ENCODE results near the gene PROKR1.
A peak's percentile ranks its signal among the peaks of the same experiment; 100 is the strongest.
"Not testable (repeated sequence)": the region's sequence is repeated elsewhere in the genome, so short reads cannot be mapped to it uniquely, and the experiment has no call there.

PROKR1 gene

DNA sequence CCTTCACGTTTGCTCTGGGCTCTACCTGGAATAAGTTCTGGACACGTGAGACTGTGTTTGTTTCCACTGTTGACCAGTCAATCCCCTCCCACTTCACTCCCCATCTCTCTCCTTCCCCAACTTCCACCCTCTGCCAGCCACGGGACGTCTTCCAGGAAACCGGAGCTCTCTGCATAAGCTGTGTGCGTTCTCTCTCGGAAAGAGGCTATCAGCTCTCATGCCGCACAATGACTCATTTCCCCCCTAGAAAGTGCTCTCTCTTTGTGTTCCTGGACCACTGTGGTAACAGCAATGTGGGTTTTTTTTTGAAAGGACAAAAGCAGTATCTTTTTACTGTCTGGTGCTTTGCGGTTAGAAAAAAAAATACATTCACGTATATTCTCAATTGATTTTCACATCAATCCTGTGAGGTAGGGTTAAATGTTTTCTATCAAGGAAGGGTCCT lies 10.2 kb downstream of the PROKR1 start:
- DNase-seq (ENCODE audit: low read depth in 2 of 2, low spot score in 1 of 2) = peak; percentile 17

DNA sequence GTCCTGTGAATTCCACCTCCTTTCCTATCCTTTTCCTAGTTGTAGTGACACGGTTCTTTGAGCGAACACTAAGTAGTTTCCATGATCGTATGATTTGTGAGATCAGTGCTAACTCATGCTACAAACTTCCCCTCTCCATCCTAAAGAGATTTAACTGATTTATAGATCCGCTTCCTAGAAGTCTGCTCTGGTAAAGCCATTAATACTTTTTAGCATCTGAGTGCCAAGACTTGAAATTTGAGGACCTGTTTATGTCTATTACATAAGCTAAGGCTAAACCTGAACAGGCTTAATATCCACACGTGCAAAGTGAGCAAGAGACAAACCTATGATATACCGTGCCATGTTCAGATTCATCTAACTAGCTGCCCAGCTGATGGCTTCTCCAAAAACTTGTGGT lies 14.9 kb downstream of the PROKR1 start:
- no peak for DNase-seq (ENCODE audit: low read depth in 2 of 2, low spot score in 1 of 2)

DNA sequence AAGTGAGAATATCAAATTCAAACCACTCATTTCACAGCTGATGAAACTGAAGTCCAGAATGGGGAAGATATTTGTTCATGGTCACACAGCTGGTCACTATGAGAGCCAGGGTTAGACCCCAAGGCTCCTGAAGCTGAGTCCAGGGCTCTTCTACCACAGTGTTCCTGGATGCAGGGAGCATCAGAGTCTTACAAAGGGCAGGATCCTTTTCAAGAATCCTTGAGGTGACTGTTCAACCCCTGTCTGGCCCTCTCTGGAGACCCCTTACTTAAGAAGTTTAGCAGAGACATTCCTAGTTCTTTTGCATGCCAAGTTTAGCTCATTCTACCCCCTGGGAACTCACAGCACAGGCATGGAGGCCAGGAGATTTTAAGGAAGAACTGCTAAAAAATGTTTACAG lies 15.7 kb downstream of the PROKR1 start:
- no peak for DNase-seq (ENCODE audit: low read depth in 2 of 2, low spot score in 1 of 2)

DNA sequence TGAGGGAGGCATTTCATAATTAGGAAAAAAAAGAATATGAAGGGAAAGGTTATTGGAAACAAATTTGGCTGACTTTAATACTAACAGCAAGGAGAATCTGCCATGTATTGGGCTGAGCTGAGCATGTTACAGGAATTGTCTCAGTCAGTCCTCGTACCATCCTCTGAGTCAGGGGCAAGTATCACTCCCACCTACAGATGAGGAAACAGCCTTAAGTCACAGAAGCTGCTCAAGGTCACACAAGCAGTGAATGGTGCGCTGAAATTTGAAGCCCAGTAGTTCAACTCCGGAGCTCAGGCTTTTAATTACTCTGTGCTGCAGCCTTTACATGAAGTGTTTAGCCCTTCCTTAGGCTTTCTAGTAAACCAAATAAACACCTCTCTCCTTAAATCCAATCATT lies 17.3 kb downstream of the PROKR1 start:
- DNase-seq (ENCODE audit: low read depth in 2 of 2, low spot score in 1 of 2) = no peak

DNA sequence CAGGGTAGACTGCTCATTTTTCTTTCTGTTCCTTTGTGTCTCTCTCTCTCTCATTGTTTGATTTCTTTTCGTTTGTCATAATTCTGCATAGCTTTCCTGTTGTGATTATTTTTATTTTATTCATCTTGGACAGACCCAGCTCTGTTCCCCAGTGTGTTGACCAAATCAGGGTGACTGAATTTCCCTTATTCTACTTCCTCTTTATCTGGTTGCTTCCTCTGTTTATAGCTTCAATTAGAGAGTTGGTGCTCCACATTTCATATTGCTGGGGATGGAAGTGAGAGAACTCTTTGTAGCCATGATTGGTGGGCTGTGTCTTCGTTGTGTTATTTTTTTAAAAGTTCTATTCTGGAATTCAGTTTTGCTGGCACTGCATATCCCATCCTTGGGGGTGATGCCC lies 19.1 kb downstream of the PROKR1 start:
- no peak for DNase-seq (ENCODE audit: low read depth in 2 of 2, low spot score in 1 of 2)

DNA sequence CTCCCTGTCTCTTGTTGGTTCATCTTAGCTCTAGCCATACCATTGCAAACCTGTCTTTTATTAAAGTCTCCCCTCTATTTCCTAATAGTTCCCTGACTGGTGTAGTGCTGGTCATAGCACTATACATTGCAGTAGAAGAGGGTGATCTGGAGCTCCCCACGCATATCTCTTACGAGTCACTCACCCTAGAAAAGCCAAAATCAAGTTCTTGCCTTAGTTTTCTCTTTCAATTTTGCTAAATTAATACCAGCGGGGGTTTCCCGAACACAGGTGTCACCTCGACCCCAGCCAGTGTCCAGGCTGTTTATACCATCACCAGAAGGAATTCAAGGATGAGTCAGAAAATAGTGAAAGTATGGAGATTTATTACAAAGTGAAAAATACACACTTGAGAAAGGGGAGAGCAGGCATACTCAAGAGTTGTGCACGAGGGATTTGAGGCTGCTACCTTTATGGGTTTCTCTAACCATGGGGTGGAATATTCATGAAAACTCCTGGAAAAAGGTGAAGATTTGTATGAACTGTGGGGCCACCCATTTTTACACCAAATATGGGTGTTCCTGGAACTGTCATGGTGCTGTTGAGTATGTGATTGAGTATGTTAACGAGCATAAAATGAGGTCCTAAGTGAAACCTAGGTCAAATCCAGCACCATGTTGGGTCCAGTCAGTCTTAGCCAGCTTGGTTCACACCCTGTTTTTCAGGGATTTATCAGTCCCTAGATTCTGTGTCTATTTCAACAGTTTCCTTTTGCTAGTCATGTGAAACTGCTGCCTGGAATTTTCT lies 20.2 kb downstream of the PROKR1 start:
- DNase-seq (ENCODE audit: low read depth in 2 of 2, low spot score in 1 of 2) = no peak

DNA sequence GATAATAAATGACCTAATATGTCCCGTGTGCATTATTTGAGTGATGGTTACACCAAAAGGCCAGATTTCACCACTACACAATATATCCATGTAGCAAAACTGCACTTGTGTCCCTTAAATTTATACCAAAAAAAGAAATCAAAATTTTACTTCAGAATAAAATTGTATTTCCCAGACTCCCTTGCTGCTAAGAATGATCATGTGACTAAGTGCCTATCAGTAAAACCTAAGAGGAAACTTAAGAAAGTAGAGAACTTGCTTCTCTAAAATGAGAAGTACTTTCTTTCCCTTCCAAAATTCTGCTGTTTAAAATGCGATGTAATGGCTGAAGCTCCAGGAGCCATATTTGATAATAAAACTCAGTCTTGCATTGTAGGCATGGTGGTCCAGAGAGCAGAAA lies 24.0 kb downstream of the PROKR1 start:
- DNase-seq (ENCODE audit: low read depth in 2 of 2, low spot score in 1 of 2) = no peak

DNA sequence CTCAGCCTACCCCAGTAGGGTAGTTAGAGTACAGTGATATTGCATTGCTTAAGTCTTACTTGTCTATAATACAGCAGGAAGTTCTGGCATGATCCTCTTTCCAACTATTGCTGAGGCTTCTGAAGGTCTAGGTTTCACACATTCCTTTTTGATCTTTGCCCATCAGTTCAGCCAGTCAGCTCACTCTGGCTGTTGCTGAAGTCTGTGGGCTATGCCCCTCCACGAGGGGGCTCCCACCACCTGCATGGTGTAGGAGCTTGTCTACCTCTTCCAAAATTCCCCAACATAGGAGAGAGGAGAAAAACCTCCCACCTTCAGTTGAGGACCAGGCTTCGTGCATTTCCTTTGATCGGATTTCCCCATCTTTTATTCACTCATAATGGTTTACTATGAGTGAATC lies 26.3 kb downstream of the PROKR1 start:
- no peak for DNase-seq (ENCODE audit: low read depth in 2 of 2, low spot score in 1 of 2)

DNA sequence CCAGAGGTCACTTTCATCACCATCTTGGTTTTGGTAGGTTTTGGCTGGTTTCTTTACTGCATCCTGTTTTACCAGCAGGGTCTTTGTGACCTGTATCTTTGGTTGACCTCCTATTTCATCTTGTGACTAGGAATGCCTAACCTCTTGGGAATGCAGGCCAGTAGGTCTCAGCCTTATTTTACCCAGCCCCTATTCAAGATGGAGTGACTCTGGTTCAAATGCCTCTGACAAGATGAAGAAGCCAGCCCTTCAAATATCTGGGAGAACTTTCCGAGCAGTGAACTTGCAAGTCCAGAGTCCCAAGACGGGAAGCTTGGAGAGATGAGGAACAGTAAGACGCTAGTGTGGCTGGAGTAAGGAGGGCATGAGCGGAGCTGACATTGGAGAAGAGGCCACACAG lies 28.6 kb downstream of the PROKR1 start:
- DNase-seq (ENCODE audit: low read depth in 2 of 2, low spot score in 1 of 2) = no peak

DNA sequence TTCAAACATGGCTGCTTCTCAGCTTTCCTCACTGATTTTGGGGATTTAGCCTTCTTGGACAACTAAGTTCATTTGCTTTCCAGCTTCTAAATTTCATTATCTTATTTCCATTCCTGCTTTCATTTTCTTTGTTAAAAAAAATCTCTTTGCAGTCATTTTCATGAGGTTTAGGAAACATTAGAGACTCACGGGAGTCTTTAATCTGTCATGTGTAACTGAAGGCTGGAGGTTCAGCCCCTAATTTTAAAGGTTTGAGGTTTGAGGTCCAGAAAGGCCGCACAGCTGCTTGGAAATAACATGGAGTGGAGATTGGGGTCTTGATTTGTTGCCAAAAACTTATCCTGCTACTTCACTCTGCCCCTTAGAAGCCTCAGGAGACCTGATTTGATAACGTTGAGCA lies 30.3 kb downstream of the PROKR1 start:
- no peak for DNase-seq (ENCODE audit: low read depth in 2 of 2, low spot score in 1 of 2)

DNA sequence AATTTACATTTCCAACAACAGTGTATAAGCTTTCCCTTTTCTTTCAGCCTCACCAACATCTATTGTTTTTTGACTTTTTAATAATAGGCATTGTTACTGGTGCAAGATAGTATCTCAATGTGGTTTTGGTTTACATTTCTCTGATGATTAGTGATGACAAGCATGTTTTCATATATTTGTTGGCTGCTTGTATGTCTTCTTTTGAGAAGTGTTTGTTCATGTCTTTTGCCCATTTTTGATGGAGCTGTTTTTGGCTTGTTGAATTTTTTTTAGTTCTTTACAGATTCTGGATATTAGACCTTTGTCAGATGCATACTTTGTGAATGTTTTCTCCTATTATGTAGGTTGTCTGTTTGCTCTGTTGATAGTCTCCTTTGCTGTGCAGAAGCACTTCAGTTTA lies 32.1 kb downstream of the PROKR1 start:
- DNase-seq (ENCODE audit: low read depth in 2 of 2, low spot score in 1 of 2) = no peak

DNA sequence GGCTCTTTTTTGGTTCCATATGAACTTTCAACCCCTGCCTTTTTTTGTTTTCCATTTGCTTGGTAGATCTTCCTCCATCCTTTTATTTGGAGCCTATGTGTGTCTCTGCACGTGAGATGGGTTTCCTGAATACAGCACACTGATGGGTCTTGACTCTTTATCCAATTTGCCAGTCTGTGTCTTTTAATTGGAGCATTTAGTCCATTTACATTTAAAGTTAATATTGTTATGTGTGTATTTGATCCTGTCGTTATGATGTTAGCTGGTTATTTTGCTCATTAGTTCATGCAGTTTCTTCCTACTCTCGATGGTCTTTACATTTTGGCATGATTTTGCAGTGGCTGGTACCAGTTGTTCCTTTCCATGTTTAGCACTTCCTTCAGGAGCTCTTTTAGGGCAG lies 34.5 kb downstream of the PROKR1 start:
- not testable (repeated sequence) for DNase-seq (ENCODE audit: low read depth in 2 of 2, low spot score in 1 of 2)

DNA sequence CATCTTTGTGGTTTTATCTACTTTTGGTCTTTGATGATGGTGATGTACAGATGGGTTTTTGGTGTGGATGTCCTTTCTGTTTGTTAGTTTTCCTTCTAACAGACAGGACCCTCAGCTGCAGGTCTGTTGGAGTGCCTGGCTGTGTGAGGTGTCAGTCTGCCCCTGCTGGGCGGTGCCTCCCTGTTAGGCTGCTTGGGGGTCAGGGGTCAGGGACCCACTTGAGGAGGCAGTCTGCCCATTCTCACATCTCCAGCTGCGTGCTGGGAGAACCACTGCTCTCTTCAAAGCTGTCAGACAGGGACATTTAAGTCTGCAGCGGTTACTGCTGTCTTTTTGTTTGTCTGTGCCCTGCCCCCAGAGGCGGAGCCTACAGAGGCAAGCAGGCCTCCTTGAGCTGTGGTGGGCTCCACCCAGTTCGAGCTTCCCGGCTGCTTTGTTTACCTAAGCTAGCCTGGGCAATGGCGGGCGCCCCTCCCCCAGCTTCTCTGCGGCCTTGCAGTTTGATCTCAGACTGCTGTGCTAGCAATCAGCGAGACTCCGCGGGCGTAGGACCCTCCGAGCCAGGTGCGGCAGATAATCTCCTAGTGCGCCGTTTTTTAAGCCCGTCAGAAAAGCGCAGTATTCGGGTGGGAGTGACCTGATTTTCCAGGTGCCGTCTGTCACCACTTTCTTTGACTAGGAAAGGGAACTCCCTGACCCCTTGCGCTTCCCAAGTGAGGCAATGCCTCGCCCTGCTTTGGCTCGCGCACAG lies 36.0 kb downstream of the PROKR1 start:
- DNase-seq (ENCODE audit: low read depth in 2 of 2, low spot score in 1 of 2) = not testable (repeated sequence)

DNA sequence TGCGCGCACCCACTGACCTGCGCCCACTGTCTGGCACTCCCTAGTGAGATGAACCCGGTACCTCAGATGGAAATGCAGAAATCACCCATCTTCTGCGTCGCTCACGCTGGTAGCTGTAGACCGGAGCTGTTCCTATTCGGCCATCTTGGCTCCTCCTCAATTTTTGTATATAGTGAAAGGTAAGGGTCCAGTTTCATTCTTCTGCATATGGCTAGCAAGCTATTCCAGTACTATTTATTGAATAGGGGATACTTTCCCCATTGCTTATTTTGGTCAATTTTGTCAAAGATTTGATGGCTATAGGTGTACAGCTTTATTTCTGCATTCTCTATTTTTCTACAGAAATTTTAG lies 36.5 kb downstream of the PROKR1 start:
- not testable (repeated sequence) for DNase-seq (ENCODE audit: low read depth in 2 of 2, low spot score in 1 of 2)

DNA sequence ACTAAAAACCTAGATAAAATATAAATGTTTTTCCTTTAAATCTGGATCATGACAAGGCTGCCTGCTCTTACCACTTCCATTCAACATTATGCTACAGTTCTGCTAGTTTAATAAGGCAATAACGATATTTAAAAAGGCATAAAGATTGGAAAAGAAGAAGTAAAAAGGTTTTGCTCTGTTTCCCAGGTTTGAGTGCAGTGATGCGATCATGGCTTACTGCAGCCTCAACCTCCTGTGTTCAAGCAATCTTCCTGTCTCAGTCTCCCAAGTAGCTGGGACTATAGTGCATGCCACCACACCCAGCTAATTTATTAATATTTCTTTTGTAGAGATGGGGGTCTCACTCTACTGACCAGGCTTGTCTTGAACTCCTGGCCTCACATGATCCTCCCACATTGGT lies 40.8 kb downstream of the PROKR1 start:
- no peak for DNase-seq (ENCODE audit: low read depth in 2 of 2, low spot score in 1 of 2)

DNA sequence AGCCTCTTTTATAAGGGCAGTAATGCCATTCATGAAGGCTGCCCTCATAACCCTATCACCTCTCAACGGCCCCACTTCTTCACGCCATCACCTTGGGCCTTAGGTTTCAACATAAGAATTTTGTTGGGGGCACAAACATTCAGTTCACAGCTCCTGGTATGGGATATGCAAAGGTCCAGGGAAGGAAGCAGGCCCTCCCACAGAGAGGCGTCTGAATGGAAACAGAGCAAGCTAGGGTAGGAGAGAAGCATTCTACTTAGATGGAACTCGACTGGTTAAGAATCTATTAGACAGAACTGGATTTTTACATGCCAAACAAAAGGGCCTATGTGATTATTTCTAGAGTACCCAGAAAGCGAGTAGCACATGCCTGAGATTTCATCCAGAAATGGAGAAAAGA lies 42.8 kb downstream of the PROKR1 start:
- DNase-seq (ENCODE audit: low read depth in 2 of 2, low spot score in 1 of 2) = no peak

DNA sequence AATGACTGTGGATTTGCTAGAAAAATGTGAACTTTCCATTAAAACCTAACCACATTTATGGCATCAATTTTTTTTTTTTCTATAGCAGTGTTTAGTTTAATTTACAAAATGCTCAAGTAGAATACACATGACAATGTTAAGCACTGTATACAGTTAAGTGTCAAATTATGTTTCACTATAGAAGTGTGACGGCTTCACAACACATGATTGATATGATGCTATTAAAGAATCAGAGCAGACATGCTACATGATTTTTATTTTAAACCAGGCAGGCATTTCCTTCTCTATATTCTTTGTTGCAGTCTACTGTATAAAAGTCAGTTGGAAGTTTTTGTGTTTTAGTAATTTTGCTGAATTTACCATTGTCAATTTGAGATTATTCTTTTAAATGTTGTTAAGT lies 43.6 kb downstream of the PROKR1 start:
- DNase-seq (ENCODE audit: low read depth in 2 of 2, low spot score in 1 of 2) = no peak

DNA sequence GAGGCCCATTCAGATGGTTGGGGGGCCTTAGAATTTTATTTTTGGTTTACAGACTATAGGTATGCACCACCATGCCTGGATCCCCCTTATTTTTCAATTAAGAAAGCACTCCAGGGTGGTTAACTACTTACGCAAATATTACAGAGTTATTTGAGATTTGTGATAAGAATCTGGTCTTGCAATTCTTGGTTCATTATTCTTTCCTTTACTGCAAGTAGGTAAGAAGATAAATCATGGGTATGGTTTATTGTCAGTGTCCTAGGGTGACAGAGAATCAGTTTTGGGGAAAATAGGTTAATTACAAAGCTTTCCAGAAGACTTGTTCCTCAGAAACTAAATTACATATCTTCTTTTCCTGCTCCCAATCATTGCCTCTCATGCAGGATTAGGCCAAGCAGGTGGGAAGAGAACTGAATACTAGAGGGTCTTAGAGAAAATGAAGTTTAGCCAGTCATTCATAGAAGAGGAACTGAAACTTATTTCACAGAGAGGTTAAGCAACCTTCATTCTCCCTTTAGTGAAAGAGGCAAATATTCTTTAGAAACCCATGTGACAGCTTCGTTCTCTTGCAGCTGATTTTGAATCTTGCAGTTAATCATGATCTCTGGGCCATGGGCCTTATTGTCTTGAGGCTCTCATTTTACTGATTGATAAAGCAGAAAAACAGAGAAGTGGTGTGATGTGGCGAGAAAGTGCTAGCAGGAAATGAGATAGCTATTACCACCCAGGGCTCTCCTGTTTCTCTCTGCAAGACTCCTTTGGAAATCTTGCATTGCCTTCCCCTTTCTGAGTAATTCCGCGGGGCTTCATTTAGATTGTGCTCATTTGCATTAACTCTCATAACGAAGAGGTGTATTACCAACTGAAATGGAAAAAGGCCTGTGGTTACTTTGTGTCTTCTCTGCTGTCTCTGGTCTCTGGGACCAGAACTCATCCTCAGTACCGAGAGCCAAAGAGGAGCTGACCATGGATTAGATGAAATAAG lies 46.5 kb downstream of the PROKR1 start:
- DNase-seq (ENCODE audit: low read depth in 2 of 2, low spot score in 1 of 2) = no peak

DNA sequence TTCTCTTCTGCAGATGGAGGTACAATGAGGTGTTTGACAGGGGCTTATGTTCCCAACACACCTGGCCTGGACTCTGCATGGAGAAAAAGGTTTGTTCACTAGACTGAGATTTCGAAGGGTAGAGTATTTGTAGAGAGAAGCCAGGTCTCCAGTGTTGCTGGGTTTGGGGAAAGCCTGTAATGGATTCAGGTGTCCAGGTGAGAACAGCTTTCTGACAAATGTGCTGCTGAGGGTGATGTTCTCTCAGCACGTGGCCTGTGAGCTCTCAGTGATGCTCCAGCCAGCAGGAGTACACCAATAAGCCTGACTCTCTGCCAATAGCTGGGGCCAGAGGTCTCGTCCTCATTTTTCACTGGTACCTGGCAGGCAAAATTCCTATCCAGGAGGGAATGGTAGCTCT lies 47.5 kb downstream of the PROKR1 start:
- DNase-seq (ENCODE audit: low read depth in 2 of 2, low spot score in 1 of 2) = no peak

DNA sequence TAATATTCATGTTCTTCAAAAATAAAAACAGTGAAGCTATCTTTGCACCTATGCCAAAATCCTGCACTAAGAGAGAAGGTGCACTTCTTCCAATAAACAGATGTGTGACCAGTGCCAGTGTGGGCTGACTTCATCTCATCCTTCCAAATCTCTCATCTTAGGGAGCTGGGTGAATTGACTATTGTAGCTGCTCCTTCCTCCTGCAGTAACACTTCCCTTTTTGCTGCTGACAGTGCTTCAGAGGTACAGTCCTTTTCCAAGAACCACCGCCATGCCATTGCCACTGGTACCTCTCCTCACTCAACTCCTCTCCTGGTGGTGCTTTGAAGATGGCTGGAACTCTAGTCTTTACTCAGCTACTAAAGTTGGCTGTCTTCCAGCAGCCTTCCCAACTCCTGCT lies 49.1 kb downstream of the PROKR1 start:
- no peak for DNase-seq (ENCODE audit: low read depth in 2 of 2, low spot score in 1 of 2)

DNA sequence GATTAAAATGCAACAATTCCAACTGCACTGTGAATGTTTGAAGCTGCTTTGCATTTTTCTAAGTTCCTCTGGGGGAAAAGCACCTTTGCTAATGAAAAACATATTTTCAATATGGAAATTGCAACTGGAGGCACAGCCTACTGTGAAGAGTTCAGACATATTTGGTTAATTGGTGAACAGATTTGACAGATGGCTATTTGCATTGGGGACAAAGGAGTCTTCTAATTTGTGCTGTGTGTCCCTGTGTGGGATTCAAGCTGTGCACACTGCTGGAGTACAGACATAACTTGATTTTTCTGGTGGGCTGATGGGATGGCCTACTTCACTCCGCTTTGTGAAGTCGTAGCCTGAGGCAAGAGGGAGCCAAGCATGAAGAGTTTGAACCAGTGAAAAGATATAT lies 50.6 kb downstream of the PROKR1 start:
- DNase-seq (ENCODE audit: low read depth in 2 of 2, low spot score in 1 of 2) = no peak

DNA sequence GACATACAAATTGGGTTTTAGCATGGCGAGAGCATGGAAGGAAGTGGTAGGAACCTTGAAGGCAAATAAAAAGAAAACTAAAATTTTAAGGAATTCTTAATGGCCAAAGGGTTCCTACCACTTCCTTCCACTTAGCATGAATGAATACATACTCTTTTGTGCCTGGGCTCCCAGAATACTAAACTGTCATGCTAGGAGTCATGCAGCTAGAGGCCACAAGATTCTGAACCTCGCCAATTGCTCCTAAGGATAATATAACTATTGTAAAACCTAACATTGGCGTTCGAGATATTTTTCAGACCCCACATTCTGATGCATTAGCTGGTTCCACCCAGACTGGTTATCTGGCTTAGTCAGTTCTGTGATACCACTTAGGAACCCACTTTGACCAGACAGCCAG lies 52.6 kb downstream of the PROKR1 start:
- no peak for DNase-seq (ENCODE audit: low read depth in 2 of 2, low spot score in 1 of 2)
